Measurements from ENCODE around the gene STK32C. TPM values are rescaled to one million over a fixed set of nuclear protein-coding genes. Genes with fewer than 3 reads are reported as not detected.

Gene STK32C
- total RNA-seq, 2 donors from 2014 or later = 2.6 to 3.7 TPM

DNA sequence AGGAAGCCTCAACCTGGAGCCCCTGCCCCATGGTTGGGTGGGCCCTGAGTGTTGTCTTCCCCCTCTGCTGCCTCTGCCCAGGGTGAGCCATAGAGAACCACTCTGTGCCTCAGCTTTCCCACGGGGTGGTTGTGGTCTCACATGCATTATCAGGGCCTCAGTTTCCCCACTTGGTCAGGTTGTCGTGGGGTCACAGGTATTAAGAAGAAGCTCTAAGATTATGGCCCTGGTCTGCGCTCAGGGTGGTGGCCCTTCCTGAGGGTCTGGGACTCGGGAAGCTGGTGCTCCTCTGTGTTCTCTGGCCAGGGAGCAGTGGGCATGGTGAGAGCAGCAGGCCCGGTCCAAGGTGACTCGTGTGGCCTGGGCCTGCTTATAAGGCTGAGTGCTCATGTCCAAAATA lies 42.0 kb upstream of the STK32C start:
- TF ChIP-seq, protein P1, sequence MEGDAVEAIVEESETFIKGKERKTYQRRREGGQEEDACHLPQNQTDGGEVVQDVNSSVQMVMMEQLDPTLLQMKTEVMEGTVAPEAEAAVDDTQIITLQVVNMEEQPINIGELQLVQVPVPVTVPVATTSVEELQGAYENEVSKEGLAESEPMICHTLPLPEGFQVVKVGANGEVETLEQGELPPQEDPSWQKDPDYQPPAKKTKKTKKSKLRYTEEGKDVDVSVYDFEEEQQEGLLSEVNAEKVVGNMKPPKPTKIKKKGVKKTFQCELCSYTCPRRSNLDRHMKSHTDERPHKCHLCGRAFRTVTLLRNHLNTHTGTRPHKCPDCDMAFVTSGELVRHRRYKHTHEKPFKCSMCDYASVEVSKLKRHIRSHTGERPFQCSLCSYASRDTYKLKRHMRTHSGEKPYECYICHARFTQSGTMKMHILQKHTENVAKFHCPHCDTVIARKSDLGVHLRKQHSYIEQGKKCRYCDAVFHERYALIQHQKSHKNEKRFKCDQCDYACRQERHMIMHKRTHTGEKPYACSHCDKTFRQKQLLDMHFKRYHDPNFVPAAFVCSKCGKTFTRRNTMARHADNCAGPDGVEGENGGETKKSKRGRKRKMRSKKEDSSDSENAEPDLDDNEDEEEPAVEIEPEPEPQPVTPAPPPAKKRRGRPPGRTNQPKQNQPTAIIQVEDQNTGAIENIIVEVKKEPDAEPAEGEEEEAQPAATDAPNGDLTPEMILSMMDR (IDR thresholded peaks at IDR 0.05) = no peak
- Histone ChIP-seq H3K4me1 (no peaks in the 10 kb centered on the region), H3K9me3 (no peaks in the 10 kb centered on the region), H3K4me3 (no peak overlapping the region), H3K36me3 (peaks cover 1% of the 10 kb centered on the region), H3K27me3 (no peaks in the 10 kb centered on the region), H3K27ac (no peak overlapping the region)
- DNase-seq (ENCODE audit: low spot score) = no peak

DNA sequence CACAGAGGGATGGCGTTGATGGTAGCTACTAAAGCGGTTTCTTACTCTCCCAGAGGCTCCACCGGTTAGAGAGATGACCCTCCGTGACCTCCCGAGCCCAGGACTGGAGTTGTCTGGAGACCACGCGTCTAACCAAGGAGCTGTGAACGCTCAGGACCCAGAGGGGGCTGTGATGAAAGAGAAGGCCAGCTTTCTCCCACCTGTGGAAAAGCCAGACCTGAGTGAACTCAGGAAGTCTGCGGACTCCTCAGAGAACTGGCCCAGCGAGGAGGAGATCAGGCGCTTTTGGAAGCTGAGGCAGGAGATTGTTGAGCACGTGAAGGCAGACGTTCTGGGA lies 40.1 kb upstream of the STK32C start:
- Histone ChIP-seq H3K27me3 (no peaks in the 10 kb centered on the region), H3K4me3 (no peak overlapping the region), H3K36me3 (peaks cover 6% of the 10 kb centered on the region), H3K9me3 (no peaks in the 10 kb centered on the region), H3K27ac (no peak overlapping the region), H3K4me1 (no peaks in the 10 kb centered on the region)
- no peak for DNase-seq (ENCODE audit: low spot score)
- TF ChIP-seq, protein P1 (IDR thresholded peaks at IDR 0.05) = no peak

DNA sequence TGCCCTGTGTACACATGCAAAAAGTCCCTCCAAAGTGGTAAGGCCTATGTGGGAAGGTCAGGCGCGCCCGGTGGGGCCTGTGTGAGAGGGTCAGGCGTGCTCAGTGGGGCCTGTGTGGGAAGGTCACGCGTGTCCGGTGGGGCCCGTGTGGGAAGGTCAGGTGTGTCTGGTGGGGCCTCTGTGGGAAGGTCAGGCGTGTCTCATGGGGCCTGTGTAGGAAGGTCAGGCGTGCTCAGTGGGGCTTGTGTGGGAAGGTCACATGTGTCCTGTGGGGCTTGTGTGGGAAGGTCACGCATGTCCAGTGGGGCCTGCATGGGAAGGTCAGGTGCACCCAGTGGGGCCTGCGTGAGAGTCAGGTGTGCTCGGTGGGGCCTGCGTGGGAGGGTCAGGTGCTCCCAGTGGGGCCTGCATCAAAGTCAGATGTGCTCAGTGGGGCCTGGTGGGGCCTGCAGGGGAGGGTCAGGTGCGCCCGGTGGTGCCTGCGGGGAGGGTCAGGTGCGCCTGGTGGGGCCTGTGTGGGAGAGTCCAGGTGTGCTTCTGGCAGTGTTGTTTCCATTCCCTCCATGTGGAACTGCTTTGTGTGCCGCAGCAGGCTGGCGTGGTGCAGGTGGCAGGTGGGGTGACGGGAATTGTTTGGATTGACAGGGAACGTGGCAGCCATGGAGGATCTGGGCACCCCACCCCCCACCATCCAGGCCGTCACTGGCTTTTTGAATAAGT lies 39.6 kb upstream of the STK32C start:
- H3K4me3 ChIP-seq = no peak overlapping the region
- no peaks in the 10 kb centered on the region for H3K27me3 ChIP-seq
- TF ChIP-seq, protein P1 (IDR thresholded peaks at IDR 0.05) = no peak
- no peak overlapping the region for H3K27ac ChIP-seq
- no peak for DNase-seq (ENCODE audit: low spot score)
- peaks cover 6% of the 10 kb centered on the region for H3K36me3 ChIP-seq
- no peaks in the 10 kb centered on the region for H3K9me3 ChIP-seq
- no peaks in the 10 kb centered on the region for H3K4me1 ChIP-seq

DNA sequence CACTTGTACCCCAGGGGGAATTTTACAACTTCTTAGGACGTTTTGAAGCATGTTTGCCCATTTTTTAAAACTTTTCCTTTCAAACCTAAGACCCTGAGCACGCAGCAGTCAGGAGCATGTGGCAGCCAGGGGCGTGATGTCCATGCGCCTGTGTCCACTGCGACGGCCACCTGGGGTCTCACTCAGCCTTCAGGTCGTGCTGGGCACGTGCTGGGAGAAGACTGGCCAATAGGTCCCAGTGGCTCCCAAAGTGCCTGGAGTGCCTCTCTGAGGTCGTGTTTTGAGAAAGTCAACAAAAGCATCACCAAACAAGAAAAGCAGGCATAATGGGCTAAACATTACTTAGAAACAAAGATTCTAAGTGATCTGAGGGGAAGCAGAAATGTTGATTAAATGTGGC lies 39.1 kb upstream of the STK32C start:
- Histone ChIP-seq H3K4me3 (no peak overlapping the region), H3K27ac (no peak overlapping the region), H3K27me3 (no peaks in the 10 kb centered on the region), H3K4me1 (no peaks in the 10 kb centered on the region), H3K36me3 (peaks cover 6% of the 10 kb centered on the region), H3K9me3 (no peaks in the 10 kb centered on the region)
- DNase-seq (ENCODE audit: low spot score) = no peak
- TF ChIP-seq, protein P1 (IDR thresholded peaks at IDR 0.05) = no peak

DNA sequence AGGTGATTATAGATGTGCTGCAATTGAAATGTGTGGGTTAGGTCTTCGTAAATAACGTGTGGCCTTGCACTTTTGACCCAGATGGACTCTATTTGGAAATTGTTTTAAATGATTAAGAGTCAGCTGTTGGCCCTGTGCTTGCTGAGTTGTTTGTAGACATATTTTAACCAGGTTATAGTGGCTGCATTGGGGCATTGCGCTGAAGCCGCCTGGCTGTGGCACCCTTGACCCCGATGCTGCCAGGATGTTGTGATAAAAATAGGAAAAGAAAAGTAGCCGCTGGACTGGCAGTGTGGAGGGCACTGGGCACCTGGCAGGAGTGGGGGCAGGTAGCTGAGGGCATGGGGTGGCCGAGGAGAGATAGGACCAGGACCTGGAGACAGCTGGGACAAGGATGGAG lies 37.6 kb upstream of the STK32C start:
- no peaks in the 10 kb centered on the region for H3K9me3 ChIP-seq
- no peaks in the 10 kb centered on the region for H3K4me1 ChIP-seq
- no peak overlapping the region for H3K27ac ChIP-seq
- TF ChIP-seq, protein P1 (IDR thresholded peaks at IDR 0.05) = no peak
- DNase-seq (ENCODE audit: low spot score) = no peak
- H3K27me3 ChIP-seq = no peaks in the 10 kb centered on the region
- peaks cover 6% of the 10 kb centered on the region for H3K36me3 ChIP-seq
- H3K4me3 ChIP-seq = no peak overlapping the region

DNA sequence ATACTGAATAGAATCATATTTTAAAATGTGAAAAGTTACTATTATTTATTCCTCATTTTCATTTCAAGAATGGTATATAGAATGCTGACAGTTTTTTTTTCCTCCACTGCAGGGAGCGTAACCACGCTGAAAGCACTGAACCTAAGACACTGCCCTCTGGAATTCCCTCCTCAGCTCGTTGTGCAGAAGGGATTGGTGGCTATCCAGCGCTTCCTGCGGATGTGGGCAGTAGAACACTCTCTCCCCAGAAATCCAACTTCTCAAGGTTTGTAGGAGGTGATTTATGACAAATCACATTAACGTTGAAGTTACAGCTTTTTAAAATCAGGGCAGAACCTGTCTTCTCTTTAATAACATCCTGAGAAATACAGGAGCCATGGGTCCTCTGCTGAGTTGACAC lies 36.6 kb upstream of the STK32C start:
- peaks cover 6% of the 10 kb centered on the region for H3K36me3 ChIP-seq
- TF ChIP-seq, protein P1 (IDR thresholded peaks at IDR 0.05) = no peak
- DNase-seq (ENCODE audit: low spot score) = no peak

More for the DNA sequence above, 36.6 kb upstream of the STK32C start:
- no peak overlapping the region for H3K4me3 ChIP-seq
- no peak overlapping the region for H3K27ac ChIP-seq
- H3K4me1 ChIP-seq = no peaks in the 10 kb centered on the region
- H3K27me3 ChIP-seq = no peaks in the 10 kb centered on the region
- H3K9me3 ChIP-seq = no peaks in the 10 kb centered on the region
